Endothelial cell of umbilical vein (primary cell): Measurements from ENCODE around the gene BSDC1.

Source experiments
- MYC ChIP-seq: IDR thresholded peaks from one replicate; pipeline ENCODE4 v1.6.1; 2011; ENCODE audit warnings: mild to moderate bottlenecking, low read depth, low read length
- TF ChIP-seq, protein P1 (sequence below): IDR thresholded peaks from 2 replicates; pipeline ENCODE4 v1.6.1; 2011; ENCODE audit not compliant: insufficient read depth, insufficient read length
- TF ChIP-seq, protein P2 (sequence below), 2 donors: IDR thresholded peaks; 1 replicate in 1 of 2; 2 replicates in 1 of 2; pipeline ENCODE4 v1.5.1; 2011; ENCODE audit warnings: low read length in 2 of 2, mild to moderate bottlenecking in 2 of 2, moderate library complexity in 2 of 2, control low read depth in 1 of 2, inconsistent platforms in 1 of 2, low read depth in 1 of 2; ENCODE audit not compliant: insufficient read depth in 1 of 2; ENCODE audit errors: extremely low read depth in 1 of 2

DNA sequence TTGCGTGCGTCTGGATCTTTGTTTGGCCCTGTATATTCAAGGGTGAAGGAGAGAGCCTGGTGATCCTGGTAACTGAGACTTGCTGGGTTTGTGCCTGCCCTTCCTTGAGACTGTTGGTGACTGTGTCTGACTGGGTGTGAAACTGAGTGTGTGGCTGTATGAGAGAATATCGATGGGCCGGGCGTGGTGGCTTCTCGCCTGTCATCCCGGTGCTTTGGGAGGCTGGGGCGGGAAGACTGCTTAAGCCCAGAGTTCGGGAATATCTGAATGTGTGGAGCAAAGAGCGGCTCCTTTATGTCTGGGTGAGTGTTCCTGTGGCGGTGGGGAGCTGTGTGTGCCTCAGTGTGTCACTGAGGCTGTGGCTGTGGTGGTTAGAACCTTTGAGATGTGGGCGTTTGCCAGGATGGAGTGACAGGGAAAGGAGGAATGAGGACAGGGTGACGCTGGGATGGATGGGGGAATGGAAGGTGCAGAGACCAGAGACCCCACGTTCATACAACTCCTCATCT lies 55.5 kb downstream of the BSDC1 start:
- TF ChIP-seq, protein P1, sequence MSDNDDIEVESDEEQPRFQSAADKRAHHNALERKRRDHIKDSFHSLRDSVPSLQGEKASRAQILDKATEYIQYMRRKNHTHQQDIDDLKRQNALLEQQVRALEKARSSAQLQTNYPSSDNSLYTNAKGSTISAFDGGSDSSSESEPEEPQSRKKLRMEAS: no peak
- no peak for TF ChIP-seq MYC
- TF ChIP-seq, protein P2, sequence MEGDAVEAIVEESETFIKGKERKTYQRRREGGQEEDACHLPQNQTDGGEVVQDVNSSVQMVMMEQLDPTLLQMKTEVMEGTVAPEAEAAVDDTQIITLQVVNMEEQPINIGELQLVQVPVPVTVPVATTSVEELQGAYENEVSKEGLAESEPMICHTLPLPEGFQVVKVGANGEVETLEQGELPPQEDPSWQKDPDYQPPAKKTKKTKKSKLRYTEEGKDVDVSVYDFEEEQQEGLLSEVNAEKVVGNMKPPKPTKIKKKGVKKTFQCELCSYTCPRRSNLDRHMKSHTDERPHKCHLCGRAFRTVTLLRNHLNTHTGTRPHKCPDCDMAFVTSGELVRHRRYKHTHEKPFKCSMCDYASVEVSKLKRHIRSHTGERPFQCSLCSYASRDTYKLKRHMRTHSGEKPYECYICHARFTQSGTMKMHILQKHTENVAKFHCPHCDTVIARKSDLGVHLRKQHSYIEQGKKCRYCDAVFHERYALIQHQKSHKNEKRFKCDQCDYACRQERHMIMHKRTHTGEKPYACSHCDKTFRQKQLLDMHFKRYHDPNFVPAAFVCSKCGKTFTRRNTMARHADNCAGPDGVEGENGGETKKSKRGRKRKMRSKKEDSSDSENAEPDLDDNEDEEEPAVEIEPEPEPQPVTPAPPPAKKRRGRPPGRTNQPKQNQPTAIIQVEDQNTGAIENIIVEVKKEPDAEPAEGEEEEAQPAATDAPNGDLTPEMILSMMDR (IDR thresholded peaks at IDR 0.05; ENCODE audit: extremely low read depth in 1 of 2, insufficient read depth in 1 of 2, low read depth in 1 of 2, low read length in 2 of 2): no peak
